IMR-90 (cell line): ENCODE data around the gene SLC17A3.

Source experiments
- BHLHE40 ChIP-seq: fragments of 150-350 bp; IDR thresholded peaks from 2 replicates; pipeline ENCODE4 v1.6.1; 2016; ENCODE audit warnings: mild to moderate bottlenecking, low read depth, low read length
- CEBPB ChIP-seq: IDR thresholded peaks from 2 replicates; pipeline ENCODE4 v1.6.1; 2012; ENCODE audit warnings: low read depth, low read length, improper control_type of control experiment
- CTCF ChIP-seq: conservative IDR thresholded peaks from 2 replicates; pipeline ENCODE4 v1.5.1; 2012; ENCODE audit warnings: mild to moderate bottlenecking, low read depth, low read length, improper control_type of control experiment
- ELK1 ChIP-seq: fragments of 150-350 bp; IDR thresholded peaks from 2 replicates; pipeline ENCODE4 v1.6.1; 2016; ENCODE audit warnings: low read depth, mild to moderate bottlenecking, low read length, moderate library complexity, borderline replicate concordance
- FOS ChIP-seq: fragments of 150-350 bp; IDR thresholded peaks from 2 replicates; pipeline ENCODE4 v1.6.1; 2016; ENCODE audit warnings: low read depth, low read length
- MAFK ChIP-seq: IDR thresholded peaks from 2 replicates; pipeline ENCODE4 v1.6.1; 2012; ENCODE audit warnings: low read depth, low read length, improper control_type of control experiment
- MAZ ChIP-seq: IDR thresholded peaks from 2 replicates; pipeline ENCODE4 v1.6.1; 2012; ENCODE audit warnings: low read depth, mild to moderate bottlenecking, low read length, improper control_type of control experiment, moderate library complexity, borderline replicate concordance
- MXI1 ChIP-seq: IDR thresholded peaks from 2 replicates; pipeline ENCODE4 v1.6.1; 2012; ENCODE audit warnings: low read depth, mild to moderate bottlenecking, low read length, moderate library complexity, borderline replicate concordance
- NFE2L2 ChIP-seq: fragments of 150-350 bp; IDR thresholded peaks from 2 replicates; pipeline ENCODE4 v1.6.1; 2016; ENCODE audit warnings: low read depth, mild to moderate bottlenecking, low read length
- POLR2A ChIP-seq: IDR thresholded peaks from 2 replicates; pipeline ENCODE4 v1.6.1; 2012; ENCODE audit warnings: mild to moderate bottlenecking, low read depth, low read length
- RAD21 ChIP-seq: IDR thresholded peaks from 2 replicates; pipeline ENCODE4 v1.6.1; 2012; ENCODE audit warnings: low read length, improper control_type of control experiment
- RCOR1 ChIP-seq: IDR thresholded peaks from 2 replicates; pipeline ENCODE4 v1.6.1; 2012; ENCODE audit warnings: mild to moderate bottlenecking, low read length, improper control_type of control experiment; ENCODE audit not compliant: insufficient replicate concordance
- SMC3 ChIP-seq: fragments of 150-350 bp; IDR thresholded peaks from 2 replicates; pipeline ENCODE4 v1.6.1; 2016; ENCODE audit warnings: low read depth, mild to moderate bottlenecking, antibody characterized with exemption, low read length, moderate library complexity
- USF2 ChIP-seq: fragments of 150-350 bp; IDR thresholded peaks from 2 replicates; pipeline ENCODE4 v1.6.1; 2017; ENCODE audit warnings: mild to moderate bottlenecking, antibody characterized with exemption, low read length, low read depth

GRCh38 chr6:25896252-25896651, 22.2 kb upstream of the SLC17A3 start:
- TF ChIP-seq NFE2L2: no peak
- TF ChIP-seq USF2: no peak
- TF ChIP-seq SMC3: no peak
- no peak for TF ChIP-seq CTCF
- no peak for TF ChIP-seq RCOR1
- TF ChIP-seq BHLHE40: no peak
- no peak for TF ChIP-seq MAFK
- TF ChIP-seq RAD21: no peak
- TF ChIP-seq CEBPB: no peak
- TF ChIP-seq FOS: no peak
- TF ChIP-seq POLR2A: no peak
- TF ChIP-seq MAZ: no peak
- TF ChIP-seq MXI1: no peak
- TF ChIP-seq ELK1: no peak
